ENCODE measurements around the gene SNED1. TPM values are rescaled to one million over a fixed set of nuclear protein-coding genes. Genes with fewer than 3 reads are reported as not detected.

The SNED1 gene
- total RNA-seq, 1 experiment from 2014 or later = 3.2 TPM

- no peaks in the 10 kb centered on the region for H3K27me3 Mint-ChIP-seq (ENCODE audit: low read depth)
- no peak overlapping the region for H3K4me3 Mint-ChIP-seq
- no peak for ATAC-seq
- no peak for DNase-seq (ENCODE audit: low spot score)
- peaks cover 11% of the 10 kb centered on the region; the same call in 1 of the 2 replicates for H3K4me1 Mint-ChIP-seq
- TF ChIP-seq, protein P1, sequence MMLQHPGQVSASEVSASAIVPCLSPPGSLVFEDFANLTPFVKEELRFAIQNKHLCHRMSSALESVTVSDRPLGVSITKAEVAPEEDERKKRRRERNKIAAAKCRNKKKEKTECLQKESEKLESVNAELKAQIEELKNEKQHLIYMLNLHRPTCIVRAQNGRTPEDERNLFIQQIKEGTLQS (CRISPR knock-in tag; conservative IDR thresholded peaks at IDR 0.05) = no peak
- TF ChIP-seq E2F4 (CRISPR knock-in tag; IDR thresholded peaks at IDR 0.05; ENCODE audit: borderline replicate concordance, low read depth) = no peak
- no peak for TF ChIP-seq ZNF138 (CRISPR knock-in tag; conservative IDR thresholded peaks at IDR 0.05)
- TF ChIP-seq, protein P2, sequence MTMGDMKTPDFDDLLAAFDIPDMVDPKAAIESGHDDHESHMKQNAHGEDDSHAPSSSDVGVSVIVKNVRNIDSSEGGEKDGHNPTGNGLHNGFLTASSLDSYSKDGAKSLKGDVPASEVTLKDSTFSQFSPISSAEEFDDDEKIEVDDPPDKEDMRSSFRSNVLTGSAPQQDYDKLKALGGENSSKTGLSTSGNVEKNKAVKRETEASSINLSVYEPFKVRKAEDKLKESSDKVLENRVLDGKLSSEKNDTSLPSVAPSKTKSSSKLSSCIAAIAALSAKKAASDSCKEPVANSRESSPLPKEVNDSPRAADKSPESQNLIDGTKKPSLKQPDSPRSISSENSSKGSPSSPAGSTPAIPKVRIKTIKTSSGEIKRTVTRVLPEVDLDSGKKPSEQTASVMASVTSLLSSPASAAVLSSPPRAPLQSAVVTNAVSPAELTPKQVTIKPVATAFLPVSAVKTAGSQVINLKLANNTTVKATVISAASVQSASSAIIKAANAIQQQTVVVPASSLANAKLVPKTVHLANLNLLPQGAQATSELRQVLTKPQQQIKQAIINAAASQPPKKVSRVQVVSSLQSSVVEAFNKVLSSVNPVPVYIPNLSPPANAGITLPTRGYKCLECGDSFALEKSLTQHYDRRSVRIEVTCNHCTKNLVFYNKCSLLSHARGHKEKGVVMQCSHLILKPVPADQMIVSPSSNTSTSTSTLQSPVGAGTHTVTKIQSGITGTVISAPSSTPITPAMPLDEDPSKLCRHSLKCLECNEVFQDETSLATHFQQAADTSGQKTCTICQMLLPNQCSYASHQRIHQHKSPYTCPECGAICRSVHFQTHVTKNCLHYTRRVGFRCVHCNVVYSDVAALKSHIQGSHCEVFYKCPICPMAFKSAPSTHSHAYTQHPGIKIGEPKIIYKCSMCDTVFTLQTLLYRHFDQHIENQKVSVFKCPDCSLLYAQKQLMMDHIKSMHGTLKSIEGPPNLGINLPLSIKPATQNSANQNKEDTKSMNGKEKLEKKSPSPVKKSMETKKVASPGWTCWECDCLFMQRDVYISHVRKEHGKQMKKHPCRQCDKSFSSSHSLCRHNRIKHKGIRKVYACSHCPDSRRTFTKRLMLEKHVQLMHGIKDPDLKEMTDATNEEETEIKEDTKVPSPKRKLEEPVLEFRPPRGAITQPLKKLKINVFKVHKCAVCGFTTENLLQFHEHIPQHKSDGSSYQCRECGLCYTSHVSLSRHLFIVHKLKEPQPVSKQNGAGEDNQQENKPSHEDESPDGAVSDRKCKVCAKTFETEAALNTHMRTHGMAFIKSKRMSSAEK (CRISPR knock-in tag; IDR thresholded peaks at IDR 0.05; ENCODE audit: borderline replicate concordance) = no peak
- no peak for TF ChIP-seq STAT6 (CRISPR knock-in tag; conservative IDR thresholded peaks at IDR 0.05; ENCODE audit: low read depth)
- no peak for TF ChIP-seq ESRRA (CRISPR knock-in tag; IDR thresholded peaks at IDR 0.05; ENCODE audit: borderline replicate concordance)
- TF ChIP-seq PREB (CRISPR knock-in tag; IDR thresholded peaks at IDR 0.05; ENCODE audit: borderline replicate concordance) = no peak
- no peak overlapping the region for H3K27ac Mint-ChIP-seq
- POLR2A ChIA-PET = no interaction called here
- no peaks in the 10 kb centered on the region for H3K9me3 Mint-ChIP-seq
- CTCF ChIA-PET = interaction anchor here (1.2 kb wide), 1 partner anchor 39 kb away, joined by 6 read pairs; no protein-coding TSS in a partner anchor
- H3K36me3 Mint-ChIP-seq = no peaks in the 10 kb centered on the region
Observed at GRCh38 chr2:240953426-240954410, 44.7 kb upstream of the SNED1 start.

GRCh38 chr2:240954436-240955305 is 43.7 kb upstream of the SNED1 start:
- peaks cover 11% of the 10 kb centered on the region; the same call in 1 of the 2 replicates for H3K4me1 Mint-ChIP-seq
- CTCF ChIA-PET = interaction anchor here (0.9 to 1.2 kb wide), 3 partner anchors 29 to 103 kb away, joined by 3 to 6 read pairs (median 3); no protein-coding TSS in a partner anchor
- DNase-seq (ENCODE audit: low spot score) (no peak), ATAC-seq (no peak)
- H3K27me3 Mint-ChIP-seq (ENCODE audit: low read depth) = no peaks in the 10 kb centered on the region
- TF ChIP-seq TEAD4 (CRISPR knock-in tag; IDR thresholded peaks at IDR 0.05) = no peak
- TF ChIP-seq NR2C2 (CRISPR knock-in tag; IDR thresholded peaks at IDR 0.05) = no peak
- TF ChIP-seq, protein P3, sequence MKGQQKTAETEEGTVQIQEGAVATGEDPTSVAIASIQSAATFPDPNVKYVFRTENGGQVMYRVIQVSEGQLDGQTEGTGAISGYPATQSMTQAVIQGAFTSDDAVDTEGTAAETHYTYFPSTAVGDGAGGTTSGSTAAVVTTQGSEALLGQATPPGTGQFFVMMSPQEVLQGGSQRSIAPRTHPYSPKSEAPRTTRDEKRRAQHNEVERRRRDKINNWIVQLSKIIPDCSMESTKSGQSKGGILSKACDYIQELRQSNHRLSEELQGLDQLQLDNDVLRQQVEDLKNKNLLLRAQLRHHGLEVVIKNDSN (CRISPR knock-in tag; IDR thresholded peaks at IDR 0.05) = no peak
- H3K9me3 Mint-ChIP-seq = no peaks in the 10 kb centered on the region
- POLR2A ChIA-PET = no interaction called here
- no peak overlapping the region for H3K4me3 Mint-ChIP-seq
- H3K27ac Mint-ChIP-seq = no peak overlapping the region
- H3K36me3 Mint-ChIP-seq = no peaks in the 10 kb centered on the region
